GM19238 (cell line): ENCODE data around the gene CCDC9B.
A peak's percentile ranks its signal among the peaks of the same experiment; 100 is the strongest.

Experiments
- DNase-seq: peaks from one replicate; pipeline ENCODE4 v3.0.0; 2011; ENCODE audit warnings: low spot score; ENCODE audit not compliant: insufficient read length

Gene CCDC9B

DNA sequence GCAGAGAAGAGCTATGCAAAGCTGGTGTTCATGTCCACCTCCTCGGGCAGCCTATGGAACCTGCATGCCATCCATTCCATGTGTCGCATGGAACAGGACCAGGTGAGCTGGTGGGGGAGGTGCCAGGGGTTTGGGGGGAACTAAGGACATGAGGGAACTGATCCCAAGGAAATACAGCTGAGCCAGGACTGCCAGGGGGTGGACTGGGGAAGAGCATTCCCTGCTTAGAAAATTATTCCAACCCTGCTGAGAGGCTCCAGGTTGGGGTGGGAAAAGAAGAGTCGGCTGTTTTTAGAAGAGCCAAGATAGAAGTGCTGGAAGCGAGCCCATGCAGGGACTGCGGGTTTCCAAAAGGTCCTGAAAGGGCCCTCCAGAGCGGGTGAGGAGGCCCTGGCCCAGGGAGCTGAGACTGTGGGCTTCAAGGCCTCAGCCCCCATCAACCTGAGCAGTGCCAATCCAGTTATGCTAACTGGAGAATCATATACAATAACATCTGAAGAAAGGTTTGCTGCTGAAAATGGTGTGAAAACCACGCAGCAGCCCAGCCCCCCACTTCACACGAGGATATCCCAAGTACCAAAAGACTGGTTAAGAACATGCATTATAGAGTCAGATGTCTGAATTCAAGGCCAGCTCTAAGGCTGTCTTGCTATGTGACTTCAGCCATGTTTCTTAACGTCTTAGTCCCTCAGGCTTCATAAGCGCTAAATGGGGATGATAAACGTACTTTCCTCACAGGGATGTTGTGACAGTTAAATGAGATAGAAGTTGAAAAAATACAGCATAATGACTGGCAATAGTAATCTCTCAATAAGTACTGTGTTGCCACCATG lies 25.1 kb upstream of the CCDC9B start:
- no peak for DNase-seq

DNA sequence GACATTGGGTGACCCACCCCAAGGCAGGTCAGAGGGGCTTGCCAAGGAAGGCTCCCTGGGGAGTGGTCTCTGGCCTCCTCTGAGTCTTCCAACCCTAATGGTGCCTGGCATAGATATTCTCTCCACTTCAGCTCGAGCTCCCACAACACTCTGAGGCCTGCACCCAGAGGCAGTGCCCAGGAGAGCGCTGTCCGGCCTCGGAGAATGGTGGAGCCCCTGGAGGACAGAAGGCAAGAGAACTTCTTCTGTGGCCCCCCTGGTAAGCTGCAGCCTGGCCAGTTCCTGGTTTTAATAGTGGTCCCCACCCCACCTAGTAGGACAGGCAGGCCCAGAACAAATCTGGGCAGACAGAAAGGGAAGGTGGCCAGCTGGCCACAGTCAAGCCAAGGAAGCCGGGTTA lies 24.3 kb upstream of the CCDC9B start:
- no peak for DNase-seq

DNA sequence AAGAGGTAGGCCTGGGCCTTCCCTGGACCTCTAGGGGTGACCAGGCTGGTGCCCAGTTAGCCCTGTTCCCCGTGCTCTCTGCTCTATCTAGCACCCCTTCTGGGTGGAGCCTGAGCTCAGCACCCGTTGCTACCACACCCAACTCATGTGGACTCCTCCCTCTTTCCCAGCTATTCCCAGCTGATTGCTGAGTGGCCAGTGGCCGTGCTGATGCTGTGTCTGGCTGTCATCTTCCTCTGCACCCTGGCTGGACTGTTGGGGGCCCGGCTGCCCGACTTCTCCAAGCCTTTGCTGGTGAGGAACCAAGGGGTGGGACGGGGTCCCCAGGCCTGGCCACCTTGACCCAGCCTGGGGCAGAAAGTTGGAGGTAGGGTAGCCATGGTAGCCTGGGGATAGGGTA lies 23.5 kb upstream of the CCDC9B start:
- DNase-seq: no peak

GRCh38 chr15:40363611-40364010 lies 22.9 kb upstream of the CCDC9B start:
- DNase-seq: no peak

GRCh38 chr15:40361640-40362039 lies 20.9 kb upstream of the CCDC9B start:
- no peak for DNase-seq

DNA sequence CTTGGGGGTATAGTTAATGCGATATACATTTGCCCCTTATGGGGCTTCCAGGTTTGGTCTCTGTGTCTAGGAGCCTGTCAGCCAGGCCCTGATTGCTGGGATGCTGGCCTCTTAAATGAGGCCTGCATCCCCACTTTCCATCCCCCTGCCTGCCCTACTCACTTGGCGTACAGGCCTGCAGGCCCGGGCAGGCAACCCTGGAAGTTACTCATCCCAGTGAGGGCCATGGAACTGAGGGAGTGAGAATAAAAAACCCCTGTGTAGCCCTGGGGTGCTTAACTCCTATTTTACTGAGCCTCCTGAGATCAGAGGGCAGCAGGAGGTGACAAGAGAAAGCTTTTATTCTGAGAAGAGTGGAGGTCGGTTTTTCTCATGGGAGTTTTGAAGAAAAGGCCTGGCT lies 19.3 kb upstream of the CCDC9B start:
- DNase-seq: no peak

DNA sequence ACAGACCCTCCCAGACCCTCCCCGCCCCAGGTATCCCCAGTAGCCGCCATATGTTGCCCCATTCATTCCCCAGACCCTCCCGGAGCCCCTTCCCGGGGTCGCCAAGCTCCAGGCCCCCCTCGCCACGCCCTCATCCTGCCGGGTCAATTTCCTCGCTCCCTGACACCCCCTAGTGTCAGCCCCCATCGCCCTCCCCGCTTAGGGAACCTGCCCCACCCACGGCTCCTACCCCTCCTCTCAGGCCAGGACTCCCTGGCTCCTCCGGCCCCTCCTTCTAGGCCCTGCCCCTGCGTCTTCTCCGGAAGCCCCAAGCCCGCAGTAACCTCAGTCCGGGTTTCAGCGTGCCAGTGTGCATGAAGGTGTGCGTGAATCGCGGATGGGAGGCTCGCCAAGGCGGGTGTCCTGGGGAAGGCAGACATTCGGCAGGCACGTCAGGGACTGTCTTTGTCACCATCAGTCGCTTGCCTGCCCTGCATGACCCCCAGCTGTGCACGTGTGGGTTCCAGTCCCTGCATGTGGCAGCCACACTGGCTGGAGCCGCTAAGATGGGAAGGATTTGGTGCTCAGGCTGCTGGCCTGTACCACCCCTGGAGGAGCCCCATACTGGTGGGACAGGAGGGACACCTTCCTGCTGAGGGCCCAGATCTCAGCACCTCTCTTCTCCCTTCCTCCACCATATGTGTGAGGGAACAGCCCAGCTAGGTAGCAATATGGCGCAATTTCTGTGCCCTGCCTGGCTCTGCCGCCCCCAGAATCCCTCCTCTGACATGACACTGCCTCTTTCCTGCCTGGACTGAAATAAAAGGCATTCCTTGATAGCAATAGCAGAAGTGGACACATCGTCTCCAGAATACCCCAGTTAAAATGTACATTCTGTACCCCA lies 18.0 kb upstream of the CCDC9B start:
- no peak for DNase-seq

- DNase-seq: peak; percentile 99
Measured at GRCh38 chr15:40357723-40358470, 17.2 kb upstream of the CCDC9B start, which contains the start of gene DISP2. DISP2 (plus strand) TSS chr15:40358219; CDS start chr15:40358322, 103 bp downstream.

DNA sequence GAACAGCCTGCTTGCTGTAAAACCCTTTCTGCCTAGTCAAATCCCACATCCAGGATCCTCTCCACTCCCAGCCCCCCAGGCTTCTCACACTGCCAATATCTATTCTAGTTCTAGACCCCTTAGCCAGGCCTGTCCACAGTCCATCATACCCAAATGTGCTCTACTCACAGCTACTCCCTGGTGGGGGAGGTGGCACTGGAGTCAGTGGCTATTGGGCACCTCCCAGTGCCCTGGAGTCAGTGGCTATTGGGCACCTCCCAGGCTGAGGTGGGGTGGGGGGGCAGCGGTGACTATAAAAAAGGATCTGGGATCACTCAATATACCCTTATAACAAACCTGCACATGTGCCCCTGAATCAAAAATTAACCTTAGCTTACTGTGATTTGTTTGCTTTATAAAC lies 16.5 kb upstream of the CCDC9B start:
- no peak for DNase-seq

- DNase-seq: no peak
Measured at GRCh38 chr15:40355976-40356585, 15.3 kb upstream of the CCDC9B start.

DNA sequence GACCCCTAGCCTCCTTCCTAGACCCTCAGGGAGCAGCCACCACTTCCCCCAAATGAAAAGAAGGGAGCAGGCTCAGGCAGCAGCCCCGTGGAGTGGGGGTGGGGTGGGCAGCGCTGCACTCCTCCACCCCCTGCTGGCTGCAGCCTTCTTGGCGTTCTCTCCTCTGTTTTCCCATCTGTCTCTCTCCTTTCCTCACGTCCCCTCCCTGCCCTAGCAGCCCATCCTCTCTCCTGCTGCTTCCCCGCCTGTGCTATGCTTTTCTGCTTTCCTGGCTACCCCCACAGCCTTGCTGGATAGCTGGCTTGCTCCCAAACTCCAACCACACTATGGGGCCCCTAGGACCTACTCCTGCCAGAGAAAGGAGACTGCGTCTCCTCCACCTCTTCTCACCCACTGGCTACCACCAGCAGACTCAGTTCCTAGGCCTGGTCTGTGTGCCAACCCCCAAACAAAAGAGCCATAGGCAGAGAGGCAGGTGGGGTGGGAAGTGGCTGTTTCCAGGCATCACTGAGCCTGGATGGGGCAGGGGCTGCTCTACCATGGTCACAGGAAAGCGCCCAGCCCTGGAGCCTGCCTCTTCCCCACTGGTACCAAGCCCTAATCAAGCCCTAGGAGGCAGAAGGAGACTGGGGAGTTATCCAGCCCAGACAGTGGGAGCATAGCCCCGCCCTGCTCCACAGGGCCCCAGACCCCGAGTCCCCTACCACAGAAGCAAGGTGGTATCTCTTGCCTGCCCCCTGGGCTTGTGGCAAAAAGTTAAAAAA lies 13.9 kb upstream of the CCDC9B start:
- no peak for DNase-seq

- DNase-seq: no peak
Measured at GRCh38 chr15:40353697-40354096, 13.0 kb upstream of the CCDC9B start.

GRCh38 chr15:40352281-40352901 lies 11.7 kb upstream of the CCDC9B start:
- DNase-seq: no peak

GRCh38 chr15:40349163-40349562 lies 8.4 kb upstream of the CCDC9B start:
- DNase-seq: no peak

- no peak for DNase-seq
Measured at GRCh38 chr15:40348474-40348870, 7.7 kb upstream of the CCDC9B start.

GRCh38 chr15:40347559-40348473 lies 7.1 kb upstream of the CCDC9B start:
- DNase-seq: no peak

DNA sequence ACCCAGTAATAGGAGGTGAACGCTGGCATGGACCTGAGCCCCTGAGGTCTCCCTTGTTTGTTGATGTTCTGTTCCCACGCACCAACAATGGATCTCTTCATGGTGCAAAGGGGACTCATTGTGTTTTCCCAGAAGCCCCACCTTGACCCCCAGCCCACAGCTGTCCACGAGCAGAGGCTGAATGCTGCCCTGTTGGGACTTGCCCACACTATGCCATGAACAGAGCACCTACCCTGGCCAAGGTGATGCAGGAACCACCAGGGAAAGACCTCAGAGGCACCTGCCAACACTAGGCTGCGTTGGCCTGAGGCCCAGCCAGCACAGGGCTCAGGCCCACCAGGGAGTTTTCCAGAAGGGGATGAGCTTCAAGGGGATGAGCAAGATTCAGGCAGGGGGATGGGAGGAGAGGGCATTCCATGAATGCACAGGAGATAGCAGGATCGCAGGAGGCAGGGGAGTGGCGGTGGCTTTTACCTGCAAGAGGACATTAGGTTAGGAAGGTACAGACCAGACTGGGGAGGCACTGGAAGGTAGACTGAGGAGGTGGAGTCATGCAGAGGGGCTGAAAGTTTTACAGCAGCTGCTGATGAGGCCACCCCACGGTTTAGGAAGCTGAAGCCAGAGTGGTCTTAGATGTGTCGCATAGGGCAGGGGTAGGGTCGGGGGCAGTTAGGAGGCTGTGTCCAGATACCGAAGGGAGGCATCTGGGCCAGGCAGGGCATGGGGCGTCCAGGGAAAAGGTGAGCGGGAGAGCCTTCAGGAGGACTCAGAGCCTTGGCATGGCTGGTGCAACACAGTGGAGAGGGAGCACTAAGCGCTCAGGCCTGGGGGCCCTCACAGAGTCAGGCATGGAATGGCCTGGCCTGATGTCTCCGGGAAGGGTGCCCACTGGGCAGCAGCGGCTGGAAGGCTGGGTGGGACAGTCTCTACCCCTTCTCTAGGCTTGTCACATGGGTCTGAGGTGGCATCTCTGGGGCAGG lies 6.1 kb upstream of the CCDC9B start:
- DNase-seq: no peak
